GM12878 (cell line): ENCODE results near the gene LDLRAD3. TPM values are rescaled to one million over a fixed set of nuclear protein-coding genes. Genes with fewer than 3 reads are reported as not detected.

ENCODE experiments used
- ATAC-seq: fragments of 200-7000 bp; cut with Tn5 transposase; 3 replicates; pipeline ENCODE4 v1.9.1; 2020; ENCODE audit warnings: mild to moderate bottlenecking, moderate library complexity
- BruUV-seq: library from RNA; stranded (reverse); fragments of 400-500 nt; replicated peaks from 2 replicates; lab custom pipeline; 2021; lab: Mats Ljungman, UMichigan
- CTCF ChIA-PET: fragments of 300-600 bp; sonication (Branson Sonifier 250); formaldehyde crosslinking; extraction: SDS; loops from one replicate; lab custom pipeline; 2021; ENCODE audit warnings: inconsistent platforms; lab: Yijun Ruan, JAX
- POLR2A ChIA-PET: fragments of 350-600 bp; formaldehyde crosslinking; extraction: SDS; loops from one replicate; lab custom pipeline; 2021; ENCODE audit warnings: inconsistent platforms; lab: Charles Lee
- RAD21 ChIA-PET: fragments of 300-600 bp; sonication (Branson Sonifier 250); formaldehyde crosslinking; loops from one replicate; lab custom pipeline; 2023; ENCODE audit warnings: antibody characterized with exemption; ENCODE audit not compliant: unreplicated experiment; lab: Charles Lee
- SMC1A ChIA-PET: fragments of 300-600 bp; sonication (Branson Sonifier 250); formaldehyde crosslinking; loops from one replicate; lab custom pipeline; 2023; ENCODE audit not compliant: unreplicated experiment, uncharacterized antibody; lab: Charles Lee
- DNase-seq: peaks from one replicate; pipeline ENCODE4 v3.0.0-alpha.2; 2011; ENCODE audit warnings: low read depth, low spot score
- FAIRE-seq: peaks from 3 replicates; lab custom pipeline; 2011; peaks lifted over from hg19 to GRCh38; lab: Jason Lieb, UNC
- H2AFZ ChIP-seq: 2 replicates; pipeline ENCODE4 v1.6.0; 2011; ENCODE audit warnings: low read depth, low read length, control low read depth; ENCODE audit not compliant: control insufficient read depth
- H3K27ac ChIP-seq: 2 replicates; pipeline ENCODE4 v1.5.1; 2011; ENCODE audit warnings: control low read depth; ENCODE audit not compliant: control insufficient read depth, insufficient read depth
- H3K27me3 ChIP-seq, 2 experiments: replicated peaks in 1 of 2; 2 replicates each; pipeline versions ENCODE4 v1.6.0 to v1.6.1; 2011; ENCODE audit warnings: low read length in 1 of 2; ENCODE audit not compliant: control insufficient read depth in 2 of 2, insufficient read depth in 2 of 2
- H3K36me3 ChIP-seq, 2 experiments: 2 replicates each; pipeline ENCODE4 v1.5.1; 2011; ENCODE audit warnings: low read length in 1 of 2; ENCODE audit not compliant: control insufficient read depth in 2 of 2, insufficient read depth in 2 of 2
- H3K4me1 ChIP-seq: 2 replicates; pipeline ENCODE4 v1.6.1; 2011; ENCODE audit warnings: mild to moderate bottlenecking, low read length, moderate library complexity, mixed read lengths; ENCODE audit not compliant: control insufficient read depth, insufficient read depth
- H3K4me2 ChIP-seq: 2 replicates; pipeline ENCODE4 v1.6.0; 2011; ENCODE audit warnings: control low read depth; ENCODE audit not compliant: control insufficient read depth, insufficient read depth
- H3K4me3 ChIP-seq: fragments of 200-600 bp; sonication (generic); 2 replicates; pipeline ENCODE4 v1.5.1; 2016
- H3K79me2 ChIP-seq: 2 replicates; pipeline ENCODE4 v1.6.0; 2011; ENCODE audit warnings: low read length; ENCODE audit not compliant: control insufficient read depth, insufficient read depth
- H3K9ac ChIP-seq: 2 replicates; pipeline ENCODE4 v1.8.0; 2011; ENCODE audit warnings: low read length, control low read depth, mixed read lengths; ENCODE audit not compliant: control insufficient read depth, insufficient read depth
- H3K9me3 ChIP-seq: replicated peaks from 3 replicates; pipeline ENCODE4 v1.5.1; 2011; ENCODE audit warnings: mild to moderate bottlenecking, low read length; ENCODE audit not compliant: control insufficient read depth, insufficient read depth
- H4K20me1 ChIP-seq: 2 replicates; pipeline ENCODE4 v1.6.0; 2011; ENCODE audit not compliant: control insufficient read depth, insufficient read depth
- BCL11A ChIP-seq: IDR thresholded peaks from 2 replicates; pipeline ENCODE4 v1.6.1; 2011; ENCODE audit warnings: low read depth, low read length
- CBX3 ChIP-seq: fragments of 200-600 bp; sonication (generic); IDR thresholded peaks from 2 replicates; pipeline ENCODE4 v1.6.1; 2016; ENCODE audit warnings: low read depth, borderline replicate concordance
- CTCF ChIP-seq, 3 experiments: IDR thresholded peaks in 2 of 3; conservative IDR thresholded peaks in 1 of 3; 2 replicates each; pipeline ENCODE4 v1.5.1; 2011; ENCODE audit warnings: low read depth in 3 of 3, low read length in 3 of 3, mild to moderate bottlenecking in 3 of 3, control low read depth in 2 of 3, moderate library complexity in 2 of 3, inconsistent platforms in 1 of 3, mixed read lengths in 1 of 3; ENCODE audit not compliant: control insufficient read depth in 2 of 3, insufficient read depth in 1 of 3; ENCODE audit errors: extremely low read depth in 1 of 3
- CUX1 ChIP-seq: IDR thresholded peaks from 2 replicates; pipeline ENCODE4 v1.6.1; 2012; ENCODE audit warnings: improper control_type of control experiment, low read depth, low read length; ENCODE audit not compliant: insufficient replicate concordance
- FOXM1 ChIP-seq: IDR thresholded peaks from 2 replicates; pipeline ENCODE4 v1.6.1; 2012; ENCODE audit warnings: low read depth, mild to moderate bottlenecking, inconsistent platforms, low read length, moderate library complexity
- GABPA ChIP-seq: IDR thresholded peaks from 2 replicates; pipeline ENCODE4 v1.6.1; 2014; ENCODE audit warnings: antibody characterized with exemption, low read depth, mild to moderate bottlenecking, inconsistent platforms
- JUND ChIP-seq: IDR thresholded peaks from 2 replicates; pipeline ENCODE4 v1.6.1; 2012; ENCODE audit warnings: low read depth, mild to moderate bottlenecking, low read length, improper control_type of control experiment, moderate library complexity
- KDM1A ChIP-seq: fragments of 200-600 bp; sonication (generic); IDR thresholded peaks from 2 replicates; pipeline ENCODE4 v1.6.1; 2016; ENCODE audit warnings: borderline replicate concordance
- MLLT1 ChIP-seq: fragments of 450-650 bp; IDR thresholded peaks from 2 replicates; pipeline ENCODE4 v1.6.1; 2016; ENCODE audit warnings: mild to moderate bottlenecking
- NFIC ChIP-seq: IDR thresholded peaks from 2 replicates; pipeline ENCODE4 v1.6.1; 2012; ENCODE audit warnings: low read depth, mild to moderate bottlenecking, inconsistent platforms, low read length, moderate library complexity
- NRF1 ChIP-seq: conservative IDR thresholded peaks from 2 replicates; pipeline ENCODE4 v1.6.1; 2011; ENCODE audit warnings: mild to moderate bottlenecking, low read depth, low read length, improper control_type of control experiment
- POLR2AphosphoS2 ChIP-seq: IDR thresholded peaks from 2 replicates; pipeline ENCODE4 v1.6.1; 2011; ENCODE audit warnings: low read depth, mild to moderate bottlenecking, low read length, improper control_type of control experiment, moderate library complexity
- RAD51 ChIP-seq: fragments of 450-650 bp; IDR thresholded peaks from 2 replicates; pipeline ENCODE4 v1.6.1; 2016; ENCODE audit warnings: moderate library complexity, mild to moderate bottlenecking, inconsistent platforms
- RUNX3 ChIP-seq: IDR thresholded peaks from 2 replicates; pipeline ENCODE4 v1.6.1; 2012; ENCODE audit warnings: low read length, inconsistent platforms
- SIN3A ChIP-seq: IDR thresholded peaks from 2 replicates; pipeline ENCODE4 v1.6.1; 2012; ENCODE audit warnings: low read depth, low read length, improper control_type of control experiment
- ZNF207 ChIP-seq: fragments of 450-650 bp; IDR thresholded peaks from 2 replicates; pipeline ENCODE4 v1.6.1; 2014; ENCODE audit warnings: antibody characterized with exemption, mild to moderate bottlenecking, borderline replicate concordance
- ZNF217 ChIP-seq: fragments of 450-650 bp; IDR thresholded peaks from 2 replicates; pipeline ENCODE4 v1.6.1; 2017; ENCODE audit warnings: antibody characterized with exemption, mild to moderate bottlenecking
- ZSCAN29 ChIP-seq: fragments of 450-650 bp; IDR thresholded peaks from 2 replicates; pipeline ENCODE4 v1.6.1; 2017; ENCODE audit warnings: mild to moderate bottlenecking, moderate library complexity
- WGBS: methylation state at CpG from one replicate; pipeline ENCODE4 v1.1.6; 2016; ENCODE audit warnings: low lambda C conversion rate; ENCODE audit not compliant: insufficient replicate concordance, insufficient coverage; ENCODE audit errors: missing lambda C conversion rate; 5-methylcytosine and 5-hydroxymethylcytosine counted together
- in situ Hi-C: fragments of 300-500 bp; cut with MboI; formaldehyde crosslinking; loops from 9 replicates; pipeline ENCODE4 v1.14.3; 2018; ENCODE audit warnings: mixed read lengths
- intact Hi-C: fragments of 100-400 bp; cut with micrococcal nuclease; formaldehyde crosslinking; loops from one replicate; pipeline ENCODE4 v1.14.2; 2022; ENCODE audit not compliant: unreplicated experiment
- polyA plus RNA-seq, 11 experiments: library from polyadenylated mRNA; depleted of rRNA in 4 of 11; unstranded in 6 of 11; stranded (reverse) in 5 of 11; fragments of >200 nt; fragmentation: Nextera tagmentation in 4 of 11; fragmentation: Illumina TruSeq in 1 of 11; extraction: Ambion mirVana in 4 of 11; extraction: Trizol in 1 of 11; gene quantifications; 1 replicate in 1 of 11; 2 replicates in 10 of 11; pipeline versions ENCODE4 v1.2.1 to v1.2.3, GENCODE V29; 2011 to 2016; ENCODE audit warnings: inconsistent platforms in 2 of 11, missing spikeins in 2 of 11, low read depth in 1 of 11
- total RNA-seq, 4 experiments: library from RNA; depleted of rRNA in 3 of 4; stranded (reverse); fragments of >200 nt in 3 of 4; fragmentation: Illumina TruSeq in 1 of 4; extraction: Trizol in 1 of 4; gene quantifications; 2 replicates each; pipeline versions ENCODE4 v1.2.1 to v1.2.3, GENCODE V29; 2013 to 2021

The LDLRAD3 gene
- total and polyA plus RNA-seq, 10 of the 15 experiments (the other 5 are each of a cell fraction or from before 2014, with no cell fraction given) = 2.5 to 17.2 (median 10.7) TPM

- intact Hi-C loops (no loop called here), in situ Hi-C loops (no loop called here)
- Histone ChIP-seq H3K27ac (no peak overlapping the region), H3K4me1 (no peaks in the 10 kb centered on the region; the same call in 1 of the 2 replicates), H3K27me3 (no peaks in the 10 kb centered on the region), H3K9ac (no peak overlapping the region), H3K4me3 (no peak overlapping the region), H2AFZ (no peak overlapping the region), H3K9me3 (no peaks in the 10 kb centered on the region), H3K79me2 (no peaks in the 10 kb centered on the region), H4K20me1 (no peaks in the 10 kb centered on the region), H3K4me2 (no peak overlapping the region), H3K36me3 (no peaks in the 10 kb centered on the region; a peak in 1 of 4 replicates)
- FAIRE-seq (no peak), DNase-seq (no peak), ATAC-seq (no peak)
- ChIA-PET CTCF (no interaction called here), RAD21 (no interaction called here), SMC1A (no interaction called here), POLR2A (no interaction called here)
- 38% methylated on average over 1 of the region's 1 CpG for WGBS
- BruUV-seq = no TSS peak
- TF ChIP-seq RUNX3 (no peak), MLLT1 (no peak), BCL11A (no peak), KDM1A (no peak), ZNF217 (no peak), SIN3A (no peak), CBX3 (no peak), JUND (no peak), ZSCAN29 (no peak), FOXM1 (no peak), NRF1 (no peak), GABPA (no peak), POLR2AphosphoS2 (no peak), NFIC (no peak), ZNF207 (no peak), CUX1 (no peak), RAD51 (no peak), CTCF (IDR thresholded peaks at IDR 0.05 in 2 of 3, conservative IDR thresholded peaks at IDR 0.05 in 1 of 3; ENCODE audit: control insufficient read depth in 2 of 3, extremely low read depth in 1 of 3, insufficient read depth in 1 of 3, low read depth in 3 of 3, low read length in 3 of 3) (no peak)
These were observed 103.1 kb downstream of the LDLRAD3 start for GRCh38 chr11:36046932-36047331.
